Smooth muscle cell (in vitro differentiated cells): ENCODE measurements around the gene OGFOD2. TPM values are rescaled to one million over a fixed set of nuclear protein-coding genes. Genes with fewer than 3 reads are reported as not detected.
"Not testable (repeated sequence)": the region's sequence is repeated elsewhere in the genome, so short reads cannot be mapped to it uniquely, and the experiment has no call there.

ENCODE experiments used
- DNase-seq: peaks from one replicate; lab custom pipeline; 2025; ENCODE audit not compliant: unreplicated experiment; lab: John Stamatoyannopoulos, UW
- H2AFZ ChIP-seq: fragments of 200-600 bp; sonication (generic); 2 replicates; pipeline ENCODE4 v1.6.0; 2016; ENCODE audit warnings: antibody characterized with exemption, low read depth, mild to moderate bottlenecking
- H3F3A ChIP-seq: fragments of 200-600 bp; sonication (generic); 2 replicates; pipeline ENCODE4 v1.6.0; 2017; ENCODE audit warnings: antibody characterized with exemption, low read depth
- H3K27ac ChIP-seq: fragments of 200-600 bp; sonication (generic); 2 replicates; pipeline ENCODE4 v1.5.1; 2016; ENCODE audit warnings: low read depth, mild to moderate bottlenecking
- H3K27me3 ChIP-seq: fragments of 200-600 bp; sonication (generic); 2 replicates; pipeline ENCODE4 v1.6.1; 2016; ENCODE audit warnings: low read depth, mild to moderate bottlenecking
- H3K36me3 ChIP-seq: fragments of 200-600 bp; sonication (generic); 2 replicates; pipeline ENCODE4 v1.5.1; 2016; ENCODE audit warnings: low read depth
- H3K4me1 ChIP-seq: fragments of 200-600 bp; sonication (generic); 2 replicates; pipeline ENCODE4 v1.5.1; 2016; ENCODE audit warnings: low read depth
- H3K4me2 ChIP-seq: fragments of 200-600 bp; sonication (generic); 2 replicates; pipeline ENCODE4 v1.6.0; 2016; ENCODE audit warnings: mild to moderate bottlenecking
- H3K4me3 ChIP-seq: fragments of 200-600 bp; sonication (generic); 2 replicates; pipeline ENCODE4 v1.5.1; 2016; ENCODE audit warnings: mild to moderate bottlenecking
- H3K79me2 ChIP-seq: fragments of 200-600 bp; sonication (generic); 2 replicates; pipeline ENCODE4 v1.6.0; 2016; ENCODE audit warnings: low read depth, mild to moderate bottlenecking
- H3K9ac ChIP-seq: fragments of 200-600 bp; sonication (generic); 2 replicates; pipeline ENCODE4 v1.6.0; 2016; ENCODE audit warnings: low read depth
- H3K9me3 ChIP-seq: fragments of 200-600 bp; sonication (generic); replicated peaks from 2 replicates; pipeline ENCODE4 v1.5.1; 2016; ENCODE audit warnings: low read depth
- H4K20me1 ChIP-seq: fragments of 200-600 bp; sonication (generic); 2 replicates; pipeline ENCODE4 v1.6.0; 2016; ENCODE audit warnings: low read depth
- CTCF ChIP-seq: fragments of 200-600 bp; sonication (generic); IDR thresholded peaks from 2 replicates; pipeline ENCODE4 v1.5.1; 2017; ENCODE audit warnings: borderline replicate concordance, mild to moderate bottlenecking, antibody characterized with exemption; ENCODE audit not compliant: insufficient read depth, poor library complexity, severe bottlenecking
- WGBS: methylation state at CpG from one replicate; pipeline ENCODE4 v1.1.7; 2016; ENCODE audit warnings: low lambda C conversion rate; 5-methylcytosine and 5-hydroxymethylcytosine counted together
- polyA plus RNA-seq: library from polyadenylated mRNA; unstranded; fragments of >200 nt; fragmentation: Nextera tagmentation; extraction: Ambion mirVana; gene quantifications from 2 replicates; pipeline ENCODE4 v1.2.1, GENCODE V29; 2016
- total RNA-seq: library from RNA; depleted of rRNA; stranded (reverse); fragments of >200 nt; gene quantifications from 2 replicates; pipeline ENCODE4 v1.2.3, GENCODE V29; 2014

OGFOD2 gene
- total and polyA plus RNA-seq, 2 experiments from 2014 or later: 9.7 to 15.8 TPM

GRCh38 chr12:122935318-122935717 lies 39.7 kb upstream of the OGFOD2 start:
- DNase-seq: no peak
- TF ChIP-seq CTCF: no peak
- H3K79me2 ChIP-seq: no peaks in the 10 kb centered on the region
- H3K27me3 ChIP-seq: no peaks in the 10 kb centered on the region
- no peak overlapping the region for H3K9ac ChIP-seq
- H3F3A ChIP-seq: no peaks in the 10 kb centered on the region
- H2AFZ ChIP-seq: no peak overlapping the region
- H3K4me1 ChIP-seq: no peaks in the 10 kb centered on the region
- no peaks in the 10 kb centered on the region for H3K36me3 ChIP-seq
- WGBS: 92% methylated on average over 8 of the region's 8 CpGs
- H3K9me3 ChIP-seq: no peaks in the 10 kb centered on the region
- no peak overlapping the region for H3K4me2 ChIP-seq
- no peaks in the 10 kb centered on the region for H4K20me1 ChIP-seq
- H3K27ac ChIP-seq: no peak overlapping the region
- H3K4me3 ChIP-seq: no peak overlapping the region

- TF ChIP-seq CTCF: no peak
- 90% methylated on average over 3 of the region's 3 CpGs for whole genome bisulfite sequencing
- no peaks in the 10 kb centered on the region for H3F3A ChIP-seq
Measured at GRCh38 chr12:122937622-122938091, 37.4 kb upstream of the OGFOD2 start.

GRCh38 chr12:122939125-122939524 lies 35.9 kb upstream of the OGFOD2 start:
- WGBS: 84% methylated on average over 4 of the region's 4 CpGs
- DNase-seq: no peak
- H3K36me3 ChIP-seq: no peaks in the 10 kb centered on the region
- H2AFZ ChIP-seq: no peak overlapping the region
- H3K4me1 ChIP-seq: no peaks in the 10 kb centered on the region
- H4K20me1 ChIP-seq: no peaks in the 10 kb centered on the region
- H3K79me2 ChIP-seq: no peaks in the 10 kb centered on the region
- no peak overlapping the region for H3K4me2 ChIP-seq
- H3K9me3 ChIP-seq: no peaks in the 10 kb centered on the region
- H3K27ac ChIP-seq: no peak overlapping the region
- no peak overlapping the region for H3K9ac ChIP-seq
- H3K4me3 ChIP-seq: no peak overlapping the region
- no peak for TF ChIP-seq CTCF
- no peaks in the 10 kb centered on the region for H3K27me3 ChIP-seq
- H3F3A ChIP-seq: no peaks in the 10 kb centered on the region

More at GRCh38 chr12:122937622-122938091, 37.4 kb upstream of the OGFOD2 start:
- Histone ChIP-seq H3K27ac (no peak overlapping the region), H3K4me1 (no peaks in the 10 kb centered on the region), H3K4me2 (no peak overlapping the region), H3K9me3 (no peaks in the 10 kb centered on the region), H2AFZ (no peak overlapping the region), H3K9ac (no peak overlapping the region), H3K27me3 (no peaks in the 10 kb centered on the region), H4K20me1 (no peaks in the 10 kb centered on the region), H3K36me3 (no peaks in the 10 kb centered on the region), H3K4me3 (no peak overlapping the region), H3K79me2 (no peaks in the 10 kb centered on the region)
- no peak for DNase-seq

GRCh38 chr12:122941351-122941750 lies 33.7 kb upstream of the OGFOD2 start:
- not testable (repeated sequence) for H2AFZ ChIP-seq, H3K36me3 ChIP-seq, H4K20me1 ChIP-seq, DNase-seq, H3K9ac ChIP-seq, H3K27me3 ChIP-seq, H3K27ac ChIP-seq, H3K4me3 ChIP-seq, H3K4me2 ChIP-seq, H3K79me2 ChIP-seq, H3K9me3 ChIP-seq, H3F3A ChIP-seq, H3K4me1 ChIP-seq
- 99% methylated on average over 5 of the region's 5 CpGs for WGBS
